ENCODE data around the gene SRSF5. TPM values are rescaled to one million over a fixed set of nuclear protein-coding genes. Genes with fewer than 3 reads are reported as not detected.

The SRSF5 gene
- total RNA-seq, 1 experiment from 2014 or later, result 85.9 TPM

DNA sequence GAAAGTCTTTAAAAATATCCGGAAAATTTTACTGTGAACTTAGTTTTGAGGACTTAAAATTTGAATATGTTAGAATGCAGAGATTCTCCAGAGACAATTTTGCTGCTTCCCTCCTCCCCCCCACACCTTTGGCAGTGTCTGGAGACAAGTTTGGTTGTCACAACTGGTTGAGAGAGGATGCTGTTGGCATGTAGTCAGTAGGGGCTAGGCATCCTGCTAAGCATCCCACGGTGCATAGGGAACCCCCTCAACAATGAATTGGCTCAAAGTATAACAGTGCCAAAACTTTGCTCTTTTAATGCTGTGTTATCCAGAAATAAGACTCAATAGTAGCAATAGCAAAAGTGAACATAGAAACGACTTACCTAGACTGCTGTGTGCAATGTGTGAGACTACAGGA is 3.6 kb downstream of the SRSF5 start:
- DNase-seq (ENCODE audit: low read depth), result no peak

GRCh38 chr14:69771136-69771535 is 4.2 kb downstream of the SRSF5 start:
- DNase-seq (ENCODE audit: low read depth), result no peak

GRCh38 chr14:69772082-69773017 is 5.4 kb downstream of the SRSF5 start:
- DNase-seq (ENCODE audit: low read depth), result no peak

DNA sequence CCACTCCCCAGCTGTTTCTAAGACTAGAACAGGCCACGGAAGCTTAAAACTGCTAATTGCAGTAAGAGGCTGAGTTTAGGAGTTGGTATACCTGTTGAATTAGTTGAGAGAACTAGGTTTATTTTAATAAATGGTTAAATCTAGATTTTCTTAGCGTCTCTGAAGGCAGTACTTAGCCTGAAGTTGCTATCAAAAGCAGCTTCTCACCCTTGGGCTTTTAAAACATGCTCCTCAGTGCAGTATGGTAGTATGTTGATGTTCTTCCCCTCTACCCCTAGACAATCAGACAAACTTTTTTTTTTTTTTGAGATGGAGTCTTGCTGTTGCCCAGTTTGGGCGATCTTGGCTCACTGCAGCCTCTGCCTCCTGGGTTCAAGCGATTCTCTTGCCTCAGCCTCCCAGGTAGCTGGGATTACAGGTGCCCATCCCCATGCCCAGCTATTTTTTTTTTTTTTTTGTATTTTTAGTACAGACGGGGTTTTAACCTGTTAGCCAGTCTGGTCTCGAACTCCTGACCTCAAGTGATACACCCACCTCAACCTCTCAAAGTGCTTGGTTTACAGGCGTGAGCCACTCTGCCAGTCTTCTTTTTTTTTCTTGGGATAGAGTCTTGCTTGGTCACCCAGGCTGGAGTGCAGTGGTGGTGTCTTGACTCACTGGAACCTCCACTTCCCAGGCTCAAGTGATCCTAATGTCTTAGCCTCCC is 6.8 kb downstream of the SRSF5 start:
- no peak for DNase-seq (ENCODE audit: low read depth)

GRCh38 chr14:69775012-69775411 is 8.1 kb downstream of the SRSF5 start:
- DNase-seq (ENCODE audit: low read depth), result no peak

- DNase-seq (ENCODE audit: low read depth), result no peak
Measured at GRCh38 chr14:69776875-69777453, 10.0 kb downstream of the SRSF5 start.

DNA sequence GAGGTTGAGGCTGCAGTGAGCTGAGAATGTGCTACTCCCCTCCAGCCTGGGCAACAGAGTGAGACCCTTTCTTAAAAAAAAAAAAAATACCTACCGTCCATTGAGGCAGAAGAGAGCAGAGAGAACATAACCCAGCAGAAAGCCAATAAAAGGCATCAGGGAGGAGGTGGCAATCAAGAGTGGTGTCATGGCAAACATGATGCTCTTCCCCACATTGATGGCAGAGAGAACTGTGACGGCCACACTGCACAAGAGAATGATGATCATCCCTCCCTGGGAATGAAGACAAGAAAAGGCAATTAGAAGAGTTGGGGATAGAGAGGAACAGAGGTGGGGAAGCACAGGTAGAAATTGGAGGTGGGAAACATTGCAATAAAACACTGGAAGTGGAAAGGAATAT is 12.1 kb downstream of the SRSF5 start:
- no peak for DNase-seq (ENCODE audit: low read depth)

DNA sequence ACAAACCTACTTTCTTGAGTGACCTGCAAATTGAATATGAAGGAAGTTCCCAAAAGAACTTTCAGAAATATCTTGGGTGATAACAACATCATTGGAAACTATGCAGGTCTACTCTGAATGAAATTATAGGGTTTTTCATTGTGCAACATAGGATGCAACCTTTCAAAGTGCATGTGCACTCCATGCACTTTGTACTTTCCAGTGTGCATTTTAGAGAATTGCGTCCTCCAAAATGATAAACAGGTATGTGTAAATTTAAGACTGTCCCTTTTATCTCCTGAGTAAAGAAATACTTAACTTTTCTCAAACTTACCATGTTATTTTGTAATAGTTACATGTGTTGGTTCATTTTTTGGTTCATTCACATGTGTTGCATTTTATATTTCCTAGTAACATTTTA is 13.2 kb downstream of the SRSF5 start:
- DNase-seq (ENCODE audit: low read depth), result no peak

- no peak for DNase-seq (ENCODE audit: low read depth)
Measured at GRCh38 chr14:69780952-69781351, 14.0 kb downstream of the SRSF5 start.

GRCh38 chr14:69784942-69785341 is 18.0 kb downstream of the SRSF5 start:
- DNase-seq (ENCODE audit: low read depth), result no peak

DNA sequence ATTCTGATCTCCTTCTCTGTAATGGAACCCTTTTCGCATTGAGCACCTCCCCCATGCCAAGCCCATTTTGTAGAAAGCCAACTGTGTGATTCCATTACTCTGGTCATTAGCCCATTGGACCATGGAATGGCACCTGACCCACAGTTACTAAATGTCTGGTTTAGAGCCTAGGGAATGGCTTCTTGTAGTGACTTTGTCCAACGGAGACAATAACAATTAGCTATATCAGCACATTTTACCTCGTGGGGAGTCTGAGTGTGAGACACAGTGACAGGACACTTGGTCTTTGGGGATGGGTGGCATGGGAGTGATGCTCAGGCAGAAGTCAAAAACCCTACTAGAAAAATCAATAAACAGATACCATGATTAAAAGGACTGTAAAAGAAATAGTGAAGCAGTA is 19.7 kb downstream of the SRSF5 start:
- DNase-seq (ENCODE audit: low read depth), result no peak

DNA sequence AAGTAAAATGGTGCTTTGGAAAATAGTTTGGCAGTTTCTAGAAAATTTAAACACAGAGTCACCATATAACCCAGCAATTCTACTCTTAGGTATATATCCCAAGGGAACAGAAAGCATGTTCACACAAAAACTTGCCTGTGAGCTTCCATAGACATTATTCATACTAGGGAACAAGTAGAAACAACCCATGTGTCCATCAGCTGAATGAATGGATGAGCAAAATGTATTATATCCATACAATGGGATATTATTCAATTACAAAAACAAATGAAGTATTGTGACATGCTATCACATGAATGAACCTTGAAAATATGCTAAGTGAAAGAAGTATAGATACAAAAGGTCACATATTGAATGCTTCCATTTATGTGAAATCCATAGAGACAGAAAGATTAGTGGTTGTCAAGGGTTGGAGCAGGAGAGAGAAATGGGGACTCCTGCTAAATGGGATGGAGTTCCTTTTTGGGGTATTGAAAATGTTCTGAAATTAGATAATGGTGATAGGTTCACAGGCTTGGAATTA is 22.2 kb downstream of the SRSF5 start:
- DNase-seq (ENCODE audit: low read depth), result no peak

- DNase-seq (ENCODE audit: low read depth), result no peak
Measured at GRCh38 chr14:69792887-69793421, 26.0 kb downstream of the SRSF5 start.

DNA sequence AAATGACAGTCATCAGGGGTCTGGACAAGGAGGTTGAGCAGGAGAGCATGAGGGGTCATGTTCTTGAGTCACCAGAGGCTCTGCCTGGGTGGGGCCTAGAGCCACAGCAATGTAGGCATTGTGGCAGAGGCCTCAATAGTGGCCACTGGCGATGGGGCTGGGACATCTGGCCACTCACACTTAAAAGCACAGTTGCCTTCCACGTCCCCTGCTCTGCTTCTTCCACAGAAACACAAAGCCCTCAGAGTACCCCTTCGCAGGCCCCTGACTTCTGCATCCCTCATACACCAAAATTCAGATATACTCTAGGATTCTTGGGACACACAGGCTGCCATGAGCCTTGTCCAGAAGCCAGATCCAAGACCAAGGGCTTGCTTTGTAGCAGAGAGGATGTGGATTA is 27.8 kb downstream of the SRSF5 start:
- DNase-seq (ENCODE audit: low read depth), result no peak

- no peak for DNase-seq (ENCODE audit: low read depth)
Measured at GRCh38 chr14:69795691-69796090, 28.7 kb downstream of the SRSF5 start.

DNA sequence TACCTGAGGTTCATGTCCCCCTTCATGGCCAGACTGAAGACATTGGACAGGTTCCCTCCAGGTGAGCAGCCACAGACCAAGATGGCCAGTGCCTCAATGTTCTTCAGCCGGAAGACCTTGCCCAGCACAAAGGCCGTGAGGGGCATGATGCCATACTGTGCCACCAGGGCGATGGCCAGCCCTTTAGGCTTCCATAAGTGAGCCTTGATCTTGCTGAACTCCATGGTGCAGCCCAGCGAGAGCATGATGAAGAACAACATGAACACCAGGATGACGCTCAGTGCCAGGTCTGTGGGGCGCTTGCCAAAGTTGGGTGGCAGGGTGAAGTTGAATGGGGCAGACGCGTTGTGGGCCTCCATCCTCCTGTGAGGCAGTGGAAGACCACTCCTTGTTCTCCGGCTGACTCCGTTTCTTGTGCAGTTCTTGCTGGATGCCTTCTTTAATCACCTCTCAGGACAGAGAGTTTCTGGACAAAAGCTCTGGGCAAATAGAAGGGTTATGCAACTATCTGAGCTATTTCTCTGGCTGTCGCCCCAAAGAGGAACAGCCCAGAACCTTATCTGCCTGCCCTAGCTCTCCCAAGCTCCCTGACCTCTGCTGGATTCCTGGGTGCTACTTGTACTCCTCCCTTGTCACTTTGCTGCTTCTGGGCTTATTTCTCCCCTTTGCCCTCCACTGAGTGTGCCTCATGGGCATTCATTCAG is 30.0 kb downstream of the SRSF5 start, which contains the start of gene SLC10A1:
SLC10A1 (minus strand) TSS at position 445 of the 704 bp plus-strand sequence; CDS start at position 359, 86 bp downstream.
- DNase-seq (ENCODE audit: low read depth), result no peak

DNA sequence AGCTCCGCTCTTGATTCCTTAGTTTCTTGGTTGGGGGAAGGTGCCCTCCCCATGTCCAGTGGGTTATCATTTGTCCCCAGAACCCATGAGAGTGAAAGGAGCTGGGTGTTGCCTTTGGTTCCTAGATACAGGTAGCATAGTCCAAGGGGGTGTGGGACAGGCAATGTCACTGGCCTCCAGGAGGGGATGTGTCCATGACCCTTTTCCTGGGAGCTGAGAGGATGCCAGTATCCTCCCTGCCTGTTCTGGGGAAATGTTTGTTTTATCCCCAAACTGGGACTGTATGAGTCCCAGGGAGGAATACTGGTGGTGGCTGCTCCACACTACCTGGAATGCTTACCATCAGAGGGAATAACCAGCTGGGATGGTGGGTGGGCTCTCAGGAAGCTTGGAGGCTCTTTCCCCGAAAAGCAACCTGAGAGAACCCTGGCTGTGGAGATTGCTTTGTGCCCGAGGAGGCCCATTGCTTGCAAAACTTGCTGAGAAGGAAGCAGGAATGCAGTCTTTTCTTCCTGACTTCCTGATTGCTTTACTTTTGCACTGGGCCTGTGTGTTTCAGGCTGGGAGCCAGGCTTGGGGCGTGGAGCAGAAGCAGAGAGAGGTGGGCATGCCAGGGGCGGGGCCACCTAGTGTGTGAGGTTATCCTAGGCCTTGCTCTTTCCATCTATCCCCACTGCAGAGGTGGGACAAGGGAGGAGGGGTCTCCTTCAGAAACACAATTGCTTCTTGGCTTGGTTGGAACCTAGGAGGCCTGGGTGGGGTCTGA is 30.8 kb downstream of the SRSF5 start:
- no peak for DNase-seq (ENCODE audit: low read depth)

DNA sequence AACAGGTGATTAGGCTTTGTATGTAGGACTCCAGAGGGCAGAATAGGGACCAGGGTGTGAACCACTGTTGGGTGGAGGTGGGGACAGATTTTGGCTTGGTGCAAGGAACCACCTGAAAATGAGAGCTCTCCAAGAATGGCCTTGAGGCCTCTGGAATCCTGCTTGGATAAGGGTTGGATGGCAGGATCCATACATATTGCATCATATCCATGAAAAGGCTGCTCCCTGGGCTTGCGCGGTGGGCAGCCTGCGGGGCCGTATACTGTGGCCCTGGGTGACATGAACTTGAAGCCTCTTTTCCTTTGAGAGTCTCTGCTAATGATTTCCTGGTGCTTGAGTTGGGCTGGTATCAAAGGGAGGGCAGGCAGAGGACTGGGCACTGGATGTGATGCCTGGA is 31.4 kb downstream of the SRSF5 start:
- no peak for DNase-seq (ENCODE audit: low read depth)

DNA sequence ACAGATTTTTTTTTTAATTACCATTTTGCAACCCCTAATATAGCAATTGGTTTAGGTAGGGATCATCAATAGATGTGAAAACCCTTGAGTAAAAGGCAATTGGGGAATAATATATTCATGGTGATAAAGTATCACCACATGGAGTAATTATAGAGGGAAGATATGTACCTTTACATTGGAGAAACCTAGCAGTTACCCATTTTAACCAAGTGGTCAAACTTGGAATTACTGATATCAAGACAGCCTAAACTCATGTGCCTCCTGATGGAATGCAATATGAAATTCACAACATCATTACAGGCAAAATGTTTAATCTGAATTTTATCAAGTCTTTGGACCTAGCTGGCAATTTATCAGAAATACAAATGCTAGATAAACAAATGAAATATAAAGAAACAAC is 36.8 kb downstream of the SRSF5 start:
- no peak for DNase-seq (ENCODE audit: low read depth)

GRCh38 chr14:69804902-69805301 is 38.0 kb downstream of the SRSF5 start:
- DNase-seq (ENCODE audit: low read depth), result no peak

GRCh38 chr14:69807192-69807591 is 40.2 kb downstream of the SRSF5 start:
- no peak for DNase-seq (ENCODE audit: low read depth)

Data from M059J (cell line).